Tibial nerve (tissue), 4 donors: ENCODE data around the gene NEB. TPM values are rescaled to one million over a fixed set of nuclear protein-coding genes. Genes with fewer than 3 reads are reported as not detected.

Experiments used
- DNase-seq, 2 donors: peaks; one replicate each; pipeline ENCODE4 v3.0.0-alpha.2; 2019; ENCODE audit warnings: low spot score in 2 of 2
- H3K27ac ChIP-seq, 4 donors: fragments of 200-600 bp; sonication (generic) in 3 of 4; one replicate each; pipeline ENCODE4 v1.5.1; 2017 to 2019; ENCODE audit warnings: mild to moderate bottlenecking in 1 of 4
- H3K27me3 ChIP-seq, 2 donors: fragments of 200-600 bp; sonication (generic) in 1 of 2; one replicate each; pipeline versions ENCODE4 v1.5.1 to v1.6.0; 2017 to 2019
- H3K36me3 ChIP-seq, 3 donors: fragments of 200-600 bp; sonication (generic); one replicate each; pipeline ENCODE4 v1.5.1; 2018 to 2019
- H3K4me1 ChIP-seq, 4 donors: fragments of 200-600 bp; sonication (generic) in 3 of 4; one replicate each; pipeline ENCODE4 v1.5.1; 2017 to 2019
- H3K4me3 ChIP-seq, 4 donors: fragments of 200-600 bp; sonication (generic) in 3 of 4; one replicate each; pipeline ENCODE4 v1.5.1; 2017 to 2019; ENCODE audit warnings: mild to moderate bottlenecking in 1 of 4, moderate library complexity in 1 of 4
- H3K9me3 ChIP-seq, 4 donors: fragments of 200-600 bp; sonication (generic) in 3 of 4; one replicate each; pipeline ENCODE4 v1.5.1; 2017 to 2019
- EP300 ChIP-seq, 2 donors: sonication (generic); formaldehyde crosslinking; IDR thresholded peaks; one replicate each; pipeline ENCODE4 v1.6.1; 2017; ENCODE audit warnings: antibody characterized with exemption in 2 of 2, mild to moderate bottlenecking in 1 of 2
- POLR2A ChIP-seq, 2 donors: fragments of 450-650 bp; IDR thresholded peaks; one replicate each; pipeline ENCODE4 v1.6.1; 2017; ENCODE audit warnings: antibody characterized with exemption in 2 of 2, mild to moderate bottlenecking in 2 of 2, moderate library complexity in 2 of 2
- WGBS, 2 donors: methylation state at CpG; one replicate each; pipeline ENCODE4 v1.1.5; 2018; 5-methylcytosine and 5-hydroxymethylcytosine counted together
- total RNA-seq, 4 donors: library from RNA; depleted of rRNA; stranded (reverse); fragments of >200 nt; gene quantifications; one replicate each; pipeline ENCODE4 v1.1.0, GENCODE V29; 2016
- TF ChIP-seq, protein P1 (sequence below), 5 experiments: fragments of 200-600 bp in 3 of 5; fragments of 450-650 bp in 2 of 5; sonication (generic) in 3 of 5; IDR thresholded peaks; one replicate each; pipeline ENCODE4 v1.5.1; 2016 to 2019; ENCODE audit warnings: antibody characterized with exemption in 5 of 5, mild to moderate bottlenecking in 3 of 5, moderate library complexity in 2 of 5

Gene NEB
- total RNA-seq, 4 donors from 2014 or later, result 1.2 to 2.2 (median 1.5) TPM

GRCh38 chr2:151549191-151549590 is 185.1 kb downstream of the NEB start:
- no peak overlapping the region for H3K4me3 ChIP-seq
- H3K27ac ChIP-seq, result no peak overlapping the region
- H3K27me3 ChIP-seq, result no peaks in the 10 kb centered on the region
- H3K4me1 ChIP-seq, result no peaks in the 10 kb centered on the region
- no peaks in the 10 kb centered on the region for H3K9me3 ChIP-seq
- TF ChIP-seq EP300 (IDR thresholded peaks at IDR 0.05) (no peak), POLR2A (IDR thresholded peaks at IDR 0.05) (no peak)
- TF ChIP-seq, protein P1, sequence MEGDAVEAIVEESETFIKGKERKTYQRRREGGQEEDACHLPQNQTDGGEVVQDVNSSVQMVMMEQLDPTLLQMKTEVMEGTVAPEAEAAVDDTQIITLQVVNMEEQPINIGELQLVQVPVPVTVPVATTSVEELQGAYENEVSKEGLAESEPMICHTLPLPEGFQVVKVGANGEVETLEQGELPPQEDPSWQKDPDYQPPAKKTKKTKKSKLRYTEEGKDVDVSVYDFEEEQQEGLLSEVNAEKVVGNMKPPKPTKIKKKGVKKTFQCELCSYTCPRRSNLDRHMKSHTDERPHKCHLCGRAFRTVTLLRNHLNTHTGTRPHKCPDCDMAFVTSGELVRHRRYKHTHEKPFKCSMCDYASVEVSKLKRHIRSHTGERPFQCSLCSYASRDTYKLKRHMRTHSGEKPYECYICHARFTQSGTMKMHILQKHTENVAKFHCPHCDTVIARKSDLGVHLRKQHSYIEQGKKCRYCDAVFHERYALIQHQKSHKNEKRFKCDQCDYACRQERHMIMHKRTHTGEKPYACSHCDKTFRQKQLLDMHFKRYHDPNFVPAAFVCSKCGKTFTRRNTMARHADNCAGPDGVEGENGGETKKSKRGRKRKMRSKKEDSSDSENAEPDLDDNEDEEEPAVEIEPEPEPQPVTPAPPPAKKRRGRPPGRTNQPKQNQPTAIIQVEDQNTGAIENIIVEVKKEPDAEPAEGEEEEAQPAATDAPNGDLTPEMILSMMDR (IDR thresholded peaks at IDR 0.05), result no peak
- 90 to 97% methylated on average over 2 of the region's 2 CpGs for WGBS, 2 donors
- H3K36me3 ChIP-seq, result no peaks in the 10 kb centered on the region
- DNase-seq, result no peak

GRCh38 chr2:151544449-151544848 is 189.8 kb downstream of the NEB start:
- no peak overlapping the region for H3K4me3 ChIP-seq
- no peaks in the 10 kb centered on the region for H3K4me1 ChIP-seq
- H3K36me3 ChIP-seq, result peaks cover 0 to 3% (median 0%) of the 10 kb centered on the region in 3 donors
- 76 to 77% methylated on average over 5 of the region's 5 CpGs for WGBS, 2 donors
- no peak overlapping the region for H3K27ac ChIP-seq
- DNase-seq, result no peak
- no peaks in the 10 kb centered on the region for H3K9me3 ChIP-seq
- TF ChIP-seq POLR2A (IDR thresholded peaks at IDR 0.05) (no peak), EP300 (IDR thresholded peaks at IDR 0.05) (no peak)
- TF ChIP-seq, protein P1 (IDR thresholded peaks at IDR 0.05), result no peak
- no peaks in the 10 kb centered on the region for H3K27me3 ChIP-seq

DNA sequence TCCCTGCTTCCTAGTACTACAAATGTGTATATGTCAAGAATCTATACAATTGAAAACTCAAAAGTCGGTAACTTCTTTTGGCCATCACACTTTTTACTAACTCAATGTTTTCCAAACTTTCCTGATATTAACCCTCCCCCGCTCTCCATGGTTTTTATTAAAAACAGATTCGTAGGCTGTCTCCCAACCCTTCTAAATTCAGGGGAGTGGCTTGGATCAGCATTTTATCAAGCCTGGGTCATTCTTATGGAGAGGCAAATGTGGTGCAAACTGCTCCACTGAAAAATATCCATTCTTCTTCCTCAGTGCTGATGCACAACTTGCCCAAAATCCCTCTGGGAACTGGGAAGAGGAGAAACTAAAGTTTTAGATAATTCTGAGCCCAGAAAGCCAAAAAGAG is 190.4 kb downstream of the NEB start:
- Histone ChIP-seq H3K4me3 (no peak overlapping the region), H3K27ac (no peak overlapping the region), H3K27me3 (no peaks in the 10 kb centered on the region), H3K9me3 (no peaks in the 10 kb centered on the region), H3K4me1 (no peaks in the 10 kb centered on the region), H3K36me3 (peaks cover 0 to 3% (median 0%) of the 10 kb centered on the region in 3 donors)
- TF ChIP-seq, protein P1 (IDR thresholded peaks at IDR 0.05), result no peak
- no peak for TF ChIP-seq EP300 (IDR thresholded peaks at IDR 0.05)
- TF ChIP-seq POLR2A (IDR thresholded peaks at IDR 0.05), result no peak
- DNase-seq, result no peak
- WGBS, 2 donors, result 65 to 70% methylated on average over 3 of the region's 3 CpGs

DNA sequence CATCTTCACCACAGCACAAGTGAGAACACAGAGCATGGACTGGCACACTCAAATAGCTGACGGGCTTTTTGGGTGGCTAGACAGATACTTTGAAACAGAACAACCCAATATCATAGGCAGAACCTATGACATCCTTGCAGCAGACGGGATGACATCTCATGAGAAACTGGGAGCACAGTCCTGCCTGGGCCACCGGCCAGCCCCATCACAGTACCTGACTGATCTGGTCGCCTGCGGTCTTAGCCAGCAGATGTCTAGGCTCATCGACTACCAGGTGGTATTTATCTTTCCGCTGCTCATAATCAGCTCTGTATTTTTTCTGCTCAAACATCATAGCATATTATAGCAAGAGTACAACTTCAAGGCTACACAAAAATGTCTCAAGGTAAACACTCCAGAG is 200.3 kb downstream of the NEB start:
- no peak for DNase-seq

DNA sequence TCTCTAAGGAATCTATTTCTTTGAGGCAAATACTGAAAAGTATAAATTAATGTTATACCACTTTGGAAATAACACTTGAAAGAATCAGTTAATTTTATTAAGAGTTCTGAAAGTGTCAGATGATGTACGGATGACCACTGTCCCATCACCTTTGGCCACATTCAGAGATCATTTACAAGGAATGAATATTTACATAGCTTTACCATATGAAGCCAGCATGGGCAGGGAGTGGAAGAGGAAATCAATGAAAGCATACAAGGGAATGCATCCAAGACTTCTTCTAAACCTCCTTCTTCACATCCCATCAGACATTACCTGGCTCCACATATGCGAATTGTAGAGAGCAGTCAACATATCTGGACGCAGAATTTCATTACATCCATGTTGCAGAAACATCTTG is 201.1 kb downstream of the NEB start:
- no peaks in the 10 kb centered on the region for H3K27me3 ChIP-seq
- H3K4me1 ChIP-seq, result no peaks in the 10 kb centered on the region
- H3K4me3 ChIP-seq, result no peak overlapping the region
- 90 to 93% methylated on average over 3 of the region's 3 CpGs for WGBS, 2 donors
- H3K36me3 ChIP-seq, result peaks cover 0 to 6% (median 0%) of the 10 kb centered on the region in 3 donors
- H3K27ac ChIP-seq, result no peak overlapping the region
- H3K9me3 ChIP-seq, result no peaks in the 10 kb centered on the region
- no peak for DNase-seq
- no peak for TF ChIP-seq EP300 (IDR thresholded peaks at IDR 0.05)
- TF ChIP-seq, protein P1 (IDR thresholded peaks at IDR 0.05), result no peak

More for the DNA sequence above, 200.3 kb downstream of the NEB start:
- peaks cover 0 to 6% (median 0%) of the 10 kb centered on the region in 3 donors for H3K36me3 ChIP-seq
- TF ChIP-seq POLR2A (IDR thresholded peaks at IDR 0.05) (no peak), EP300 (IDR thresholded peaks at IDR 0.05) (no peak)
- TF ChIP-seq, protein P1 (IDR thresholded peaks at IDR 0.05), result no peak
- H3K9me3 ChIP-seq, result no peaks in the 10 kb centered on the region
- no peaks in the 10 kb centered on the region for H3K4me1 ChIP-seq
- H3K4me3 ChIP-seq, result no peak overlapping the region
- WGBS, 2 donors, result 94 to 99% methylated on average over 7 of the region's 7 CpGs
- H3K27me3 ChIP-seq, result no peaks in the 10 kb centered on the region
- no peak overlapping the region for H3K27ac ChIP-seq
